ENCODE measurements around the gene APP.

Gene APP

GRCh38 chr21:25905126-25905525 is 265.4 kb downstream of the APP start (continued):
- no peak for TF ChIP-seq ZNF433 (tag by site-specific recombination; IDR thresholded peaks at IDR 0.05; ENCODE audit: low read depth)
- TF ChIP-seq GLI4 (tag by site-specific recombination; IDR thresholded peaks at IDR 0.05), result no peak
- no peak for TF ChIP-seq ZNF623 (tag by site-specific recombination; IDR thresholded peaks at IDR 0.05)
- TF ChIP-seq BCL11B (tag by site-specific recombination; IDR thresholded peaks at IDR 0.05; ENCODE audit: low read depth), result no peak
- no peak for TF ChIP-seq ZNF654 (tag by site-specific recombination; IDR thresholded peaks at IDR 0.05; ENCODE audit: low read depth)

GRCh38 chr21:25904044-25904695 is 266.4 kb downstream of the APP start:
- no peaks in the 10 kb centered on the region for H3K4me1 ChIP-seq (ENCODE audit: control insufficient read depth, insufficient read depth, low read length)
- ChIA-PET CTCF (no interaction called here), POLR2A (no interaction called here)
- no peaks in the 10 kb centered on the region for H3K9me3 ChIP-seq (ENCODE audit: control insufficient read depth, insufficient read depth, low read depth, low read length)
- TF ChIP-seq TCF7L2 (IDR thresholded peaks at IDR 0.05; ENCODE audit: borderline replicate concordance, low read depth, low read length) (no peak), KLF9 (tag by site-specific recombination; IDR thresholded peaks at IDR 0.05; ENCODE audit: low read depth) (no peak), ZSCAN30 (tag by site-specific recombination; IDR thresholded peaks at IDR 0.05) (no peak), ZNF433 (tag by site-specific recombination; IDR thresholded peaks at IDR 0.05; ENCODE audit: low read depth) (no peak), YY2 (tag by site-specific recombination; IDR thresholded peaks at IDR 0.05) (no peak), ZNF404 (tag by site-specific recombination; IDR thresholded peaks at IDR 0.05) (no peak), ZNF529 (tag by site-specific recombination; IDR thresholded peaks at IDR 0.05; ENCODE audit: insufficient replicate concordance) (no peak), SP2 (tag by site-specific recombination; IDR thresholded peaks at IDR 0.05) (no peak)
- peaks cover 3 to 22% of the 10 kb centered on the region in 2 experiments; a peak in 1 of 3 replicates for H3K36me3 ChIP-seq (ENCODE audit: control insufficient read depth in 2 of 2, insufficient read depth in 1 of 2, low read length in 2 of 2)
- H3K27ac ChIP-seq (ENCODE audit: extremely low read depth, low read depth, low read length), result no peak overlapping the region
- no peak overlapping the region for H3K4me3 ChIP-seq (ENCODE audit: low read depth, low read length)

GRCh38 chr21:25903607-25904006 is 267.0 kb downstream of the APP start:
- ChIA-PET CTCF (interaction anchor here (0.7 kb wide), 1 partner anchor 105 kb away, joined by 3 read pairs; no protein-coding TSS in a partner anchor), POLR2A (no interaction called here)
- peaks cover 3 to 22% of the 10 kb centered on the region in 2 experiments; a peak in 1 of 3 replicates for H3K36me3 ChIP-seq (ENCODE audit: control insufficient read depth in 2 of 2, insufficient read depth in 1 of 2, low read length in 2 of 2)

GRCh38 chr21:25901330-25901979 is 269.1 kb downstream of the APP start:
- Histone ChIP-seq H3K4me1 (ENCODE audit: control insufficient read depth, insufficient read depth, low read length) (no peaks in the 10 kb centered on the region), H3K27ac (ENCODE audit: extremely low read depth, low read depth, low read length) (no peak overlapping the region), H3K36me3 (ENCODE audit: control insufficient read depth in 2 of 2, insufficient read depth in 1 of 2, low read length in 2 of 2) (peaks cover 12 to 37% of the 10 kb centered on the region in 2 experiments), H3K4me3 (ENCODE audit: low read depth, low read length) (no peak overlapping the region), H3K9me3 (ENCODE audit: control insufficient read depth, insufficient read depth, low read depth, low read length) (no peaks in the 10 kb centered on the region)
- ChIA-PET POLR2A (no interaction called here), CTCF (interaction anchor here (1.0 to 1.3 kb wide), 2 partner anchors 19 to 275 kb away, joined by 3 read pairs; no protein-coding TSS in a partner anchor)
- no peak for TF ChIP-seq ZNF174 (tag by site-specific recombination; IDR thresholded peaks at IDR 0.05)
- TF ChIP-seq ZNF664 (tag by site-specific recombination; IDR thresholded peaks at IDR 0.05), result no peak
- no peak for TF ChIP-seq ZNF792 (tag by site-specific recombination; IDR thresholded peaks at IDR 0.05)
- no peak for TF ChIP-seq ZNF837 (tag by site-specific recombination; IDR thresholded peaks at IDR 0.05)
- no peak for TF ChIP-seq KLF8 (tag by site-specific recombination; IDR thresholded peaks at IDR 0.05)
- TF ChIP-seq ZNF155 (tag by site-specific recombination; IDR thresholded peaks at IDR 0.05), result no peak
- no peak for TF ChIP-seq SALL2 (tag by site-specific recombination; IDR thresholded peaks at IDR 0.05; ENCODE audit: borderline replicate concordance)
- TF ChIP-seq AEBP2 (tag by site-specific recombination; IDR thresholded peaks at IDR 0.05; ENCODE audit: borderline replicate concordance), result no peak
- TF ChIP-seq ZNF473 (tag by site-specific recombination; IDR thresholded peaks at IDR 0.05), result no peak
- TF ChIP-seq SCRT2 (tag by site-specific recombination; IDR thresholded peaks at IDR 0.05), result no peak

More at GRCh38 chr21:25903607-25904006, 267.0 kb downstream of the APP start:
- H3K9me3 ChIP-seq (ENCODE audit: control insufficient read depth, insufficient read depth, low read depth, low read length), result no peaks in the 10 kb centered on the region
- H3K4me1 ChIP-seq (ENCODE audit: control insufficient read depth, insufficient read depth, low read length), result no peaks in the 10 kb centered on the region
- no peak for TF ChIP-seq YY1 (tag by site-specific recombination; IDR thresholded peaks at IDR 0.05)
- TF ChIP-seq ZNF341 (tag by site-specific recombination; IDR thresholded peaks at IDR 0.05; ENCODE audit: low read depth), result no peak
- TF ChIP-seq PRDM4 (tag by site-specific recombination; IDR thresholded peaks at IDR 0.05), result no peak
- no peak for TF ChIP-seq ZNF677 (tag by site-specific recombination; IDR thresholded peaks at IDR 0.05)
- no peak for TF ChIP-seq ZNF701 (tag by site-specific recombination; IDR thresholded peaks at IDR 0.05)
- no peak overlapping the region for H3K27ac ChIP-seq (ENCODE audit: extremely low read depth, low read depth, low read length)
- H3K4me3 ChIP-seq (ENCODE audit: low read depth, low read length), result no peak overlapping the region

All from HEK293 (cell line).